ENCODE data around the gene TNNT3. TPM values are rescaled to one million over a fixed set of nuclear protein-coding genes. Genes with fewer than 3 reads are reported as not detected.

The TNNT3 gene
- total RNA-seq, 4 donors from 2014 or later = 1.9 to 3.3 TPM; not detected in 2

- DNase-seq = no peak
- H3K4me1 ChIP-seq = peaks cover 0 to 52% (median 16%) of the 10 kb centered on the region in 4 donors
- in situ Hi-C loops (cut with MboI; ENCODE audit: low pct_ligation_motif_present in 1 of 4, low pct_unique_long_range_greater_than_20kb in 1 of 4, low sequenced_read_pairs in 3 of 4) (no loop called here), intact Hi-C loops (cut with DNase I; ENCODE audit: low total_unique reads) (loop anchor here (5.0 kb wide), 1 partner anchor 926 kb away; no protein-coding TSS in a partner anchor)
- WGBS, 2 donors (ENCODE audit: low coverage in 1 of 2) = 60 to 80% methylated on average over 1 to 6 of the region's 9 CpGs
- H3K36me3 ChIP-seq = no peaks in the 10 kb centered on the region
- TF ChIP-seq EP300 (IDR thresholded peaks at IDR 0.05; ENCODE audit: low read depth) = no peak
- no peak for TF ChIP-seq POLR2AphosphoS5 (IDR thresholded peaks at IDR 0.05)
- TF ChIP-seq POLR2A (IDR thresholded peaks at IDR 0.05) = no peak
- no peak for TF ChIP-seq CTCF (IDR thresholded peaks at IDR 0.05)
- no peak overlapping the region for H3K4me3 ChIP-seq
- H3K27me3 ChIP-seq = no peaks in the 10 kb centered on the region
- peak overlapping the region; percentile 60 to 74 (median 67) for H3K27ac ChIP-seq
- no peaks in the 10 kb centered on the region for H3K9me3 ChIP-seq
Measured at GRCh38 chr11:1880746-1881441, 38.6 kb upstream of the TNNT3 start.

DNA sequence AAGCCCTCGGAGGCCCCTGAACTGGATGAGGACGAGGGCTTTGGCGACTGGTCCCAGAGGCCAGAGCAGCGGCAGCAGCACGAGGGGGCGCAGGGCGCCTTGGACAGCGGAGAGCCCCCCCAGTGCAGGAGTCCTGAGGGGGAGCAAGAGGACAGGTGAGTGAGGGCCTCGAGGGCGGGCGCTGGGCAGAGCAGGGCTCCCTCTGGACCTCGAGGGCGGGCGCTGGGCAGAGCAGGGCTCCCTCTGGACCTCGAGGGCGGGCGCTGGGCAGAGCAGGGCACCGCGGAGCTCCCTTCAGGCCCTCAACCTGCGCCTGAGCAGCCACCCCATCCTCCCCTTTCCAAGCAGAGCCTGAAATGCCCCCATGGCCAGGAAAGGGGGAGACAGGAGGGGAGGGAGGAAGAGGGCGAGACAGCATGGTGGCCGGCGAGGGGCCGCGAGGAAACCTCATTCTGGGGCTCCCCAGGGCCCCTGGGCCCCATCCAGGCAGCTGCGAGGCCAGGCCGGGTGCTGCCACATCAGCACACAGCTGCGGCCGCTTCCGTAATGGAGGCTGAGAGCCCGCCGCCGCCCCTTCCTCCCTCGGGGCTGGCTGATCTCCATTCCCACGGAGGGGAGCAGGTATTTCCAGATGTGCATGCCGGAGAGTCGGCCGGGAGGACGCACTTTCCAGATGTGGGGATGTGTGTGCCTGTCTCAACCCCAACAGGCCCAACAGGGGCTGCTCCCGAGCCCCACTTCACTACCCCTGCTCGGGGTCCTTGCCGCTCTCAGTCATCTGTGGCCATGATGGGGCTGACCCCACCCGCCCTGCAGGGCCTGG lies 37.9 kb upstream of the TNNT3 start:
- H3K27ac ChIP-seq = peak overlapping the region; percentile 60 to 74 (median 67)
- no peaks in the 10 kb centered on the region for H3K36me3 ChIP-seq
- H3K4me3 ChIP-seq = no peak overlapping the region
- no peaks in the 10 kb centered on the region for H3K27me3 ChIP-seq
- H3K4me1 ChIP-seq = peaks cover 0 to 45% (median 13%) of the 10 kb centered on the region in 4 donors
- intact Hi-C loops (cut with DNase I; ENCODE audit: low total_unique reads) (loop anchor here (5.0 kb wide), 1 partner anchor 926 kb away; no protein-coding TSS in a partner anchor), in situ Hi-C loops (cut with MboI; ENCODE audit: low pct_ligation_motif_present in 1 of 4, low pct_unique_long_range_greater_than_20kb in 1 of 4, low sequenced_read_pairs in 3 of 4) (no loop called here)
- WGBS, 2 donors (ENCODE audit: low coverage in 1 of 2) = 61% methylated on average over 38 of the region's 43 CpGs; no CpG with 5 or more reads in 1 of the 2 donors
- no peaks in the 10 kb centered on the region for H3K9me3 ChIP-seq
- TF ChIP-seq POLR2AphosphoS5 (IDR thresholded peaks at IDR 0.05) (no peak), POLR2A (IDR thresholded peaks at IDR 0.05) (no peak), CTCF (IDR thresholded peaks at IDR 0.05) (no peak), EP300 (IDR thresholded peaks at IDR 0.05; ENCODE audit: low read depth) (no peak)
- DNase-seq = no peak

DNA sequence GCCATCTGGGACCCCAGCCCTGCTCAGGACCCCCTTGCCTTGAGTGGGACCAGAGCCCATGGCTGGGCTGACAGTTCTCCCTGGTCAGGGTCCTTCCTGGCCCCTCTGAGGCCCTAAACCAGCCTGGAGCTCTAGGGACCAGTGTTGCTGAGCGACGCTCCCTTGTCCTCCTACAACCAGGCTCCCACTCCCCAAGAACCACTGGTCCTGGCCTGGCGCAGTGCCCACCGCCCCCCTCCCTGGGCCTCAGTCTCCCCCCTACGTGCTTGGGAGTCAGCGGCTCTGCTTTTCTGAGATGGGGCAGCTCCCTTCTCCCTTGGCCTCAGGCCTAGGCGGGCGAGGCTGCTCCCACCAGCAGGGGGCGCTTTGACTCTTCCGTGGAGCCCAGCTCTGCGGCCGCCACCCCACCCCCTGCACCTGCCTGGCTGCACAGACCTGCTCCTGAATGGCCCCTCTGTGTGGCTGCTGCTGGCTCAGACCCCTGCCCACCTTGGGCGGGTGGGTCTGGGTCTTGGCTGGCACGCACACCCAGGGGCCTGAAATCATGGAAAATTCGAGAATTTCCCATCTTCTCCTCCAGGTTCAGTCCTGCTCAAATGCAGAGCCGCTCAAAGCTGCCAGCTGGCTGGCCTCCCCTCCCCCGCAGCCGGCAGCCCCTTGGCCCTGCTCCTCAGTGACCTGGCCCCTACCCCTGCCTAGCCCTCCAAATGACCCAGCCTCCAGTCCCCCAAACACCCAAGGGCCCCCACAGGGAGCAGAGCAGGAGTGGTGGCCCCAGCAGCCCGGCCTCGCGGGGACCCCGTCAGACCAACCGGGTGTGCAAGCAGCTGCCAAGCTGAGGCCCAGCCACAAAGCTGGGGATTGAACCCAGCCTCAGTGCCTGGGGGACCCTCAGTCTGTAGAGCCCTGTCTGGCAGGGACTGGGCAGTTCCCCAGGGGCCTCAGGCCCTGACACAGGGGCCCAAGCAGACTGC lies 37.0 kb upstream of the TNNT3 start:
- Histone ChIP-seq H3K27ac (peak overlapping the region; percentile 60 to 74 (median 67)), H3K27me3 (no peaks in the 10 kb centered on the region), H3K9me3 (no peaks in the 10 kb centered on the region), H3K4me3 (no peak overlapping the region), H3K36me3 (no peaks in the 10 kb centered on the region), H3K4me1 (peaks cover 0 to 38% (median 10%) of the 10 kb centered on the region in 4 donors)
- 45% methylated on average over 16 of the region's 23 CpGs; no CpG with 5 or more reads in 1 of the 2 donors for WGBS, 2 donors (ENCODE audit: low coverage in 1 of 2)
- intact Hi-C loops (cut with DNase I; ENCODE audit: low total_unique reads) (loop anchor here (5.0 kb wide), 1 partner anchor 925 kb away; no protein-coding TSS in a partner anchor), in situ Hi-C loops (cut with MboI; ENCODE audit: low pct_ligation_motif_present in 1 of 4, low pct_unique_long_range_greater_than_20kb in 1 of 4, low sequenced_read_pairs in 3 of 4) (no loop called here)
- TF ChIP-seq POLR2A (IDR thresholded peaks at IDR 0.05) (no peak), POLR2AphosphoS5 (IDR thresholded peaks at IDR 0.05) (no peak), CTCF (IDR thresholded peaks at IDR 0.05) (peak; percentile 84 to 94 (median 87)), EP300 (IDR thresholded peaks at IDR 0.05; ENCODE audit: low read depth) (no peak)
- peak; percentile 80 for DNase-seq
